ENCODE results near the gene TMEM220. TPM values are rescaled to one million over a fixed set of nuclear protein-coding genes. Genes with fewer than 3 reads are reported as not detected.

Gene TMEM220
- total and polyA plus RNA-seq, 4 donors = 2.8 to 13.8 (median 7.1) TPM

DNA sequence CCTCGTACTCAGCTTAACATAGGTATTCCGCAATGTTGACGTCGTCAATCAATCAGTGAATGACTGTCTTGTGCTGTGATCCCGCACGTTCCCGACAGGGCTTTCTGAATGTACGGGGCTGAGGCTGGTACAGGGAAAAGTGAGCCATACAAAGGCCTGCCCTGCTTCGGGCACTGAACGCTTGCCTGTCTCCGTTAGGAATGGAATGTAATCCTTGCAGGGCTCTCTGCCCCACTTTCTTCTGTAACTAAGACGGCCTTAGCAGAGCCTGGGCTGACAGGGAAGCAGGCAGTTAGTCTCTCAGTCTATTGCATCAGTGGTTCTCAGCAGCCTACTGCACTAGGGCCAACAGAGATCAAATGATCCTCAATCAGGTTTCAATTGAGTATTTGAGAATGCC, 56.5 kb downstream of the TMEM220 start:
- no peak for DNase-seq
- Histone ChIP-seq H3K4me1 (ENCODE audit: control insufficient read depth in 5 of 5, insufficient read depth in 5 of 5, low read length in 5 of 5) (no peaks in the 10 kb centered on the region), H3K27me3 (ENCODE audit: control insufficient read depth in 3 of 3, insufficient read depth in 3 of 3, low read length in 2 of 3) (no peaks in the 10 kb centered on the region), H3K36me3 (ENCODE audit: control insufficient read depth in 4 of 4, insufficient read depth in 4 of 4, low read length in 4 of 4) (peaks cover 0 to 10% (median 7%) of the 10 kb centered on the region in 4 donors), H3K9me3 (ENCODE audit: control insufficient read depth in 4 of 4, insufficient read depth in 3 of 4, low read length in 3 of 4) (no peaks in the 10 kb centered on the region), H3K9ac (ENCODE audit: insufficient read depth in 1 of 2, low read length in 2 of 2) (no peak overlapping the region), H3K27ac (ENCODE audit: low read depth in 1 of 2, low read length in 1 of 2) (no peak overlapping the region), H3K4me3 (no peak overlapping the region)
- ATAC-seq (ENCODE audit: insufficient read depth, low FRiP score) = no peak
- 93% methylated on average over 12 of the region's 12 CpGs for WGBS, 2 donors
- TF ChIP-seq, protein P1, sequence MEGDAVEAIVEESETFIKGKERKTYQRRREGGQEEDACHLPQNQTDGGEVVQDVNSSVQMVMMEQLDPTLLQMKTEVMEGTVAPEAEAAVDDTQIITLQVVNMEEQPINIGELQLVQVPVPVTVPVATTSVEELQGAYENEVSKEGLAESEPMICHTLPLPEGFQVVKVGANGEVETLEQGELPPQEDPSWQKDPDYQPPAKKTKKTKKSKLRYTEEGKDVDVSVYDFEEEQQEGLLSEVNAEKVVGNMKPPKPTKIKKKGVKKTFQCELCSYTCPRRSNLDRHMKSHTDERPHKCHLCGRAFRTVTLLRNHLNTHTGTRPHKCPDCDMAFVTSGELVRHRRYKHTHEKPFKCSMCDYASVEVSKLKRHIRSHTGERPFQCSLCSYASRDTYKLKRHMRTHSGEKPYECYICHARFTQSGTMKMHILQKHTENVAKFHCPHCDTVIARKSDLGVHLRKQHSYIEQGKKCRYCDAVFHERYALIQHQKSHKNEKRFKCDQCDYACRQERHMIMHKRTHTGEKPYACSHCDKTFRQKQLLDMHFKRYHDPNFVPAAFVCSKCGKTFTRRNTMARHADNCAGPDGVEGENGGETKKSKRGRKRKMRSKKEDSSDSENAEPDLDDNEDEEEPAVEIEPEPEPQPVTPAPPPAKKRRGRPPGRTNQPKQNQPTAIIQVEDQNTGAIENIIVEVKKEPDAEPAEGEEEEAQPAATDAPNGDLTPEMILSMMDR (IDR thresholded peaks at IDR 0.05; ENCODE audit: control extremely low read depth, extremely low read depth) = no peak

DNA sequence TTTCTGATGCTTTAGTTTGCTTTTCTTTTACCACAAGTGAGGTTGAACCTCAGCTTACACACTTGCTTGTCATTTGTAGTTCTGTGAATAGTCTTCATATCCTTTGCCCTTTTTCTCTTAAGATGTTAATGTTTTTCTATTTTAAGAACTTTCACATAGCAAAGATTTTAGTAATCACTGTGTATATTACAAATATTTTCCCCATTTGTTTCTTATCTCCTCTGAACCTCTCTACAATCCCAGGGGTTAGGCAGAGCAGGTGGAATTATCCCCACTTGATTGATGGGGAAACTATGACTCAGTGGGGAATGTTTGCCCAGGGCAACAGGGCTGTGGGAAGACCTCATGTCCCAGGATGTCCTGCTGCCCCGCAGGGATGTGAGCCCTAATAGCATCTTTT, 61.0 kb downstream of the TMEM220 start:
- Histone ChIP-seq H3K9me3 (ENCODE audit: control insufficient read depth in 4 of 4, insufficient read depth in 3 of 4, low read length in 3 of 4) (no peaks in the 10 kb centered on the region), H3K27me3 (ENCODE audit: control insufficient read depth in 3 of 3, insufficient read depth in 3 of 3, low read length in 2 of 3) (no peaks in the 10 kb centered on the region), H3K27ac (ENCODE audit: low read depth in 1 of 2, low read length in 1 of 2) (no peak overlapping the region), H3K36me3 (ENCODE audit: control insufficient read depth in 4 of 4, insufficient read depth in 4 of 4, low read length in 4 of 4) (peaks cover 0 to 6% (median under 1%) of the 10 kb centered on the region in 4 donors), H3K4me1 (ENCODE audit: control insufficient read depth in 5 of 5, insufficient read depth in 5 of 5, low read length in 5 of 5) (no peaks in the 10 kb centered on the region), H3K9ac (ENCODE audit: insufficient read depth in 1 of 2, low read length in 2 of 2) (no peak overlapping the region), H3K4me3 (no peak overlapping the region)
- TF ChIP-seq, protein P1 (IDR thresholded peaks at IDR 0.05; ENCODE audit: control extremely low read depth, extremely low read depth) = no peak
- no peak for ATAC-seq (ENCODE audit: insufficient read depth, low FRiP score)
- DNase-seq = no peak
- WGBS, 2 donors = 75 to 79% methylated on average over 1 of the region's 1 CpG

DNA sequence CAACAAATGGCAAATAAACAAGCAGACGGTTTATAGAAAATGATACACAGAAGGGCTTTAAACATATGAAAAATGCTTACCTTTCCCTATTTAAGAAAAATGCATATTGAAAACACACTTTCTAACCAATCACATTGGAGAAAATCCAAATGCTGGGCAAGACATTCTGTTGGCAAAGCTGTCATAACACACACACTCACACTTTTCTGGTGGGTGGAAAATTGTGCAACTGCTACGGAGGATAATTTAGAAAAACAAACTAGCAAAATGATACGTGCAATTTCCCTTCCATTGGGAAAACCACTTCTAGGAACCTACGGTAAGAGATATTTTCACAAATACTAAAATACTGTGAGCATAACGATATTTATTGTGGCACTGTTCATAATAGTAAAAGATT, 62.9 kb downstream of the TMEM220 start:
- no peak overlapping the region for H3K27ac ChIP-seq (ENCODE audit: low read depth in 1 of 2, low read length in 1 of 2)
- ATAC-seq (ENCODE audit: insufficient read depth, low FRiP score) = no peak
- H3K27me3 ChIP-seq (ENCODE audit: control insufficient read depth in 3 of 3, insufficient read depth in 3 of 3, low read length in 2 of 3) = no peaks in the 10 kb centered on the region
- TF ChIP-seq, protein P1 (IDR thresholded peaks at IDR 0.05; ENCODE audit: control extremely low read depth, extremely low read depth) = no peak
- H3K4me3 ChIP-seq = no peak overlapping the region
- H3K4me1 ChIP-seq (ENCODE audit: control insufficient read depth in 5 of 5, insufficient read depth in 5 of 5, low read length in 5 of 5) = no peaks in the 10 kb centered on the region
- peaks cover 0 to 1% (median 0%) of the 10 kb centered on the region in 4 donors for H3K36me3 ChIP-seq (ENCODE audit: control insufficient read depth in 4 of 4, insufficient read depth in 4 of 4, low read length in 4 of 4)
- H3K9ac ChIP-seq (ENCODE audit: insufficient read depth in 1 of 2, low read length in 2 of 2) = no peak overlapping the region
- DNase-seq = peak in 2 of 3 donors; percentile 10 to 16
- WGBS, 2 donors = 62 to 71% methylated on average over 5 of the region's 5 CpGs
- no peaks in the 10 kb centered on the region for H3K9me3 ChIP-seq (ENCODE audit: control insufficient read depth in 4 of 4, insufficient read depth in 3 of 4, low read length in 3 of 4)

DNA sequence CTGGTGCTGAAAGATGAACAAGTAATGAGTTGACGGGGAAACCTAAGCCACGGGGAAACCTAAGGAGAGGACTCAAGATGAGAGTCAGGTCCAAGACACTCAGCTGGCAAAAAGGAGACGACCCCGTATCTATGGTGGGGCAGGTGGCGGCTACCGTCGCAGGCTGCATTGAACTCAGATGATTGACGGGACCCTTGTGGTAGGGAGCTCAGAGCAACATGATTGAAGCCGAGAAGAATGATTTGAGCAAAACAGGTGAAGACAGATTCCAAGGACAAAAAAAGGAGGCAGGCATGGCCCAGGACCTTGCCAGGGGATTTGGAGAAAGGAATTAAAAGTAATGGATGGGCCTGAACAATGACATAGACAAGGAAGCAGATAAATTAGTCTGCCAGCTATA, 65.3 kb downstream of the TMEM220 start:
- H3K4me1 ChIP-seq (ENCODE audit: control insufficient read depth in 5 of 5, insufficient read depth in 5 of 5, low read length in 5 of 5) = no peaks in the 10 kb centered on the region
- no peak overlapping the region for H3K9ac ChIP-seq (ENCODE audit: insufficient read depth in 1 of 2, low read length in 2 of 2)
- ATAC-seq (ENCODE audit: insufficient read depth, low FRiP score) (no peak), DNase-seq (no peak)
- WGBS, 2 donors = 95 to 97% methylated on average over 9 of the region's 9 CpGs
- H3K9me3 ChIP-seq (ENCODE audit: control insufficient read depth in 4 of 4, insufficient read depth in 3 of 4, low read length in 3 of 4) = no peaks in the 10 kb centered on the region
- H3K27ac ChIP-seq (ENCODE audit: low read depth in 1 of 2, low read length in 1 of 2) = no peak overlapping the region
- peaks cover 0 to 1% (median under 1%) of the 10 kb centered on the region in 4 donors for H3K36me3 ChIP-seq (ENCODE audit: control insufficient read depth in 4 of 4, insufficient read depth in 4 of 4, low read length in 4 of 4)
- H3K4me3 ChIP-seq = no peak overlapping the region
- TF ChIP-seq, protein P1 (IDR thresholded peaks at IDR 0.05; ENCODE audit: control extremely low read depth, extremely low read depth) = no peak
- H3K27me3 ChIP-seq (ENCODE audit: control insufficient read depth in 3 of 3, insufficient read depth in 3 of 3, low read length in 2 of 3) = no peaks in the 10 kb centered on the region
